Measurements from ENCODE around the gene RPL5. TPM values are rescaled to one million over a fixed set of nuclear protein-coding genes. Genes with fewer than 3 reads are reported as not detected.

The RPL5 gene
- total RNA-seq, 1 donor from 2014 or later: 1,556 TPM

DNA sequence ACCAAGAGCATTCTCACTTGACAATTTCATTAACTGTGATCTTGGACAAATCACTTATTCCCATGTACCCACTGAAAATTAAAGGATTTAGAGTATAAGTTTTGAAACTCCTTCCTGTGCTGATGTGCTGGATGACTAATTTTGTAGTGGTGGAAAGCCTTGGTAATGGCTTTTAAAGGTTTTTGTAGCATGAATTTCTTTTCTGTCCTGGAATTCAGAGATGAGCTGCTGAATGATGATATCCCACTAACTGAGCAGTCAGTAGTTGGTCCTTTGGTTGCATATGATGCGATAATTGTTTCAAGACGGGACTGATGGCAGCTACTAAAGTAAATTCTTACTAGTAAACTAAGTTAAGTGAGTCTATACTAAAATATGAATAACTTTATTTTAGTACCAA is 5.2 kb downstream of the RPL5 start:
- peaks cover 62% of the 10 kb centered on the region for H3K4me1 Mint-ChIP-seq

DNA sequence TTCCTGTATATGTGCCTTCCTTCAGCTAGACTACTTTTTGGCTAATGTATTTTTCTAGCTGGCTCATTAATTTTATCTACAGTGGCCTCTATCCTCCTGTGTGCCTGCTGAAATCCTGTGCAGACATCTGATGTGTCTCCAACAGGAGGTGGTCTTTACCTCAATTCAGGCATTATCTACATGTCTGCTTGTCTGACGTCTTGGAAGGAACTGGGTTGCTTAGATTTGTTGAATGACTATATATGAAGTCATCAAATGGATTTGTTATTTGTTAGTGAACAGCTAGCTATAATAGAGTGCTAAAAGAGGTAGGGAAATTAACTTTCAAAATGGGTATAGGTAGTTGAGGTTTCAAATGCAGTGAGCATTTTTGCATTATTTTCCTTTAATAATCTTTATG is 6.7 kb downstream of the RPL5 start:
- no peaks in the 10 kb centered on the region for H3K27me3 Mint-ChIP-seq (ENCODE audit: low read depth)
- H3K4me3 Mint-ChIP-seq: no peak overlapping the region
- H3K9me3 Mint-ChIP-seq: no peaks in the 10 kb centered on the region
- H3K36me3 Mint-ChIP-seq: peaks cover 49% of the 10 kb centered on the region
- H3K27ac Mint-ChIP-seq: no peak overlapping the region
- no peak for TF ChIP-seq CTCF (IDR thresholded peaks at IDR 0.05; ENCODE audit: unreplicated experiment)
- H3K4me1 Mint-ChIP-seq: peaks cover 52% of the 10 kb centered on the region
- no peak for DNase-seq (ENCODE audit: low spot score in 2 of 2, unreplicated experiment in 2 of 2)

More for the DNA sequence above, 5.2 kb downstream of the RPL5 start:
- Mint-ChIP-seq H3K27me3 (ENCODE audit: low read depth) (no peaks in the 10 kb centered on the region), H3K36me3 (peaks cover 39% of the 10 kb centered on the region), H3K9me3 (no peaks in the 10 kb centered on the region), H3K27ac (no peak overlapping the region), H3K4me3 (no peak overlapping the region)
- TF ChIP-seq CTCF (IDR thresholded peaks at IDR 0.05; ENCODE audit: unreplicated experiment): no peak
- DNase-seq (ENCODE audit: low spot score in 2 of 2, unreplicated experiment in 2 of 2): no peak

- no peaks in the 10 kb centered on the region for H3K9me3 Mint-ChIP-seq
- H3K27me3 Mint-ChIP-seq (ENCODE audit: low read depth): no peaks in the 10 kb centered on the region
- no peak for DNase-seq (ENCODE audit: low spot score in 2 of 2, unreplicated experiment in 2 of 2)
- no peak for TF ChIP-seq CTCF (IDR thresholded peaks at IDR 0.05; ENCODE audit: unreplicated experiment)
- no peak overlapping the region for H3K4me3 Mint-ChIP-seq
- H3K4me1 Mint-ChIP-seq: peaks cover 43% of the 10 kb centered on the region
- H3K27ac Mint-ChIP-seq: no peak overlapping the region
- peaks cover 57% of the 10 kb centered on the region for H3K36me3 Mint-ChIP-seq
These were observed 7.6 kb downstream of the RPL5 start for GRCh38 chr1:92839442-92839841.

- DNase-seq (ENCODE audit: low spot score in 2 of 2, unreplicated experiment in 2 of 2): no peak
- Mint-ChIP-seq H3K27me3 (ENCODE audit: low read depth) (no peaks in the 10 kb centered on the region), H3K9me3 (no peaks in the 10 kb centered on the region), H3K4me1 (peaks cover 32% of the 10 kb centered on the region), H3K4me3 (no peak overlapping the region), H3K27ac (peak overlapping the region; percentile 61), H3K36me3 (peaks cover 48% of the 10 kb centered on the region)
- no peak for TF ChIP-seq CTCF (IDR thresholded peaks at IDR 0.05; ENCODE audit: unreplicated experiment)
These were observed 8.8 kb downstream of the RPL5 start for GRCh38 chr1:92840600-92840999.

DNA sequence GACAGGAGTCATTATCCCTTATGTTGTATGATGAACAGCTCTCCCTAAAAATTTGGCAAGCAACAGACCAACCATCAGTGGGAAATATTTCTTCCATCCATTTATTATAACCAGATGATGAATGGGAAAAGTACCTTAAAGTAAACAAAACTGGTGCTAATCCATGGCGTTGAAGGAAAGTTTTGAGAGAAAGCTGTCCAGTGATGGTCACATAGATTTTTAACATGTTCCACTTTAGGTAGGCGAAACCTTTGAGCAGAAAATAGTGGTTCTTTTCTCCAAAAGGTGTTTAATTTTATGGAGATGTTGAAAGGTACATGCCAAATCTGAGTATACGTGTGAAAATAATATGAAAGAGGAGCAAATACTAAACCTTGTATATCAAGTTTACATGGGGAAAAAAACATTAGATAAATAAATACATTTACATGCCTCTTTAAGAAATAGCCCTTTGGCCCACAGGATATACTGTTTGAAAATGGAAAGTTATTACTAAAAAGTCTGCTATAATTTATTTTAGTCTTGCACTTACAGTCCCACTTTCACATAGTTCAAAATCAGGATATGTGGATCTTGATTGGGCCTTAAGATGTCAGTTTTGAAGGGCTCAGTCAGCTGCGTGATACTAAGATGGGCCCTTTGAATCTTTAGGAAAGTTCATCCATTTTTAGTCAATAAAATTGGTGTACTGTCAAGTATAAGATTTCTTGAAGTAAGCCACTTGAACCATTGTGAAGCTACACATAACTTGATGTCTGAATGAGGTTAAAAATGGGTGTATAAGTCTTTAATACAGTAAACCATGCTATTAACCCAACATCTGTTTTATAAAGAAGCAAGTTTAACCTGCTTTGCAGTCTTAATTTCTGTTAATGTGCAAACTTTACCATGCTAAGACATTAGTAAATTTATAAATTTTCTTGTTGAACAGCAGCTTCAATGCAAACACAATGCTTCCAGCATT is 10.5 kb downstream of the RPL5 start:
- H3K36me3 Mint-ChIP-seq: peaks cover 50% of the 10 kb centered on the region
- TF ChIP-seq CTCF (IDR thresholded peaks at IDR 0.05; ENCODE audit: unreplicated experiment): no peak
- DNase-seq (ENCODE audit: low spot score in 2 of 2, unreplicated experiment in 2 of 2): no peak
- no peak overlapping the region for H3K4me3 Mint-ChIP-seq
- peak overlapping the region; percentile 77 for H3K27ac Mint-ChIP-seq
- no peaks in the 10 kb centered on the region for H3K27me3 Mint-ChIP-seq (ENCODE audit: low read depth)
- H3K9me3 Mint-ChIP-seq: no peaks in the 10 kb centered on the region
- H3K4me1 Mint-ChIP-seq: peaks cover 18% of the 10 kb centered on the region

Measured in mesothelial cell of epicardium (in vitro differentiated cells).